Right hindlimb (tissue), 1 donor: ENCODE results near the gene LRCOL1.

Source experiments
- DNase-seq: peaks from one replicate; pipeline ENCODE4 v3.0.0-alpha.2; 2018

LRCOL1 gene

GRCh38 chr12:132618683-132619043, 8.3 kb upstream of the LRCOL1 start, which contains the start of gene P2RX2:
Gene P2RX2, plus strand, starts transcription at chr12:132618776. Its CDS starts 41 bp downstream, at chr12:132618817.
- no peak for DNase-seq

GRCh38 chr12:132617822-132618682, 7.7 kb upstream of the LRCOL1 start:
- DNase-seq, result no peak

- no peak for DNase-seq
Observed at GRCh38 chr12:132617135-132617701, 6.8 kb upstream of the LRCOL1 start.

GRCh38 chr12:132615579-132616038, 5.2 kb upstream of the LRCOL1 start:
- DNase-seq, result no peak

- DNase-seq, result peak; percentile 88
Observed at GRCh38 chr12:132614861-132615578, 4.6 kb upstream of the LRCOL1 start.

- DNase-seq, result no peak
Observed at GRCh38 chr12:132614029-132614428, 3.6 kb upstream of the LRCOL1 start.

- no peak for DNase-seq
Observed at GRCh38 chr12:132611620-132612019, 1.2 kb upstream of the LRCOL1 start.

- DNase-seq, result no peak
Observed at GRCh38 chr12:132610866-132611602, 652 bp upstream of the LRCOL1 start.

- DNase-seq, result no peak
Observed at GRCh38 chr12:132608231-132609171, 1.9 kb downstream of the LRCOL1 start.

- no peak for DNase-seq
Observed at GRCh38 chr12:132606927-132607326, 3.5 kb downstream of the LRCOL1 start.

- no peak for DNase-seq
Observed at GRCh38 chr12:132606466-132606865, 3.9 kb downstream of the LRCOL1 start.

GRCh38 chr12:132605892-132606291, 4.5 kb downstream of the LRCOL1 start:
- no peak for DNase-seq

GRCh38 chr12:132604668-132605441, 5.5 kb downstream of the LRCOL1 start:
- DNase-seq, result no peak

- DNase-seq, result peak; percentile 61
Observed at GRCh38 chr12:132604151-132604618, 6.2 kb downstream of the LRCOL1 start.

GRCh38 chr12:132603240-132604150, 6.9 kb downstream of the LRCOL1 start:
- DNase-seq, result no peak

- peak; percentile 83 for DNase-seq
Observed at GRCh38 chr12:132602572-132603239, 7.7 kb downstream of the LRCOL1 start.

- no peak for DNase-seq
Observed at GRCh38 chr12:132601171-132601883, 9.1 kb downstream of the LRCOL1 start.
